Cerebellar nuclear complex (tissue), 1 donor: ENCODE results near the gene IFNAR2.

Experiments
- DNase-seq, 2 experiments: peaks; one replicate each; lab custom pipeline; 2025; lab: John Stamatoyannopoulos, UW

The IFNAR2 gene

GRCh38 chr21:33267250-33267649 is 37.5 kb downstream of the IFNAR2 start:
- no peak for DNase-seq

- DNase-seq = no peak
Observed at GRCh38 chr21:33268393-33268736, 38.6 kb downstream of the IFNAR2 start.

GRCh38 chr21:33268737-33269441 is 39.2 kb downstream of the IFNAR2 start:
- peak in 1 of 2 experiments; percentile 66 for DNase-seq

GRCh38 chr21:33270986-33271385 is 41.2 kb downstream of the IFNAR2 start:
- no peak for DNase-seq

GRCh38 chr21:33273044-33273443 is 43.3 kb downstream of the IFNAR2 start:
- no peak for DNase-seq

- DNase-seq = no peak
Observed at GRCh38 chr21:33278721-33279120, 49.0 kb downstream of the IFNAR2 start.

GRCh38 chr21:33279330-33279820 is 49.6 kb downstream of the IFNAR2 start:
- DNase-seq = no peak
